ENCODE results near the gene CX3CR1.

DNA sequence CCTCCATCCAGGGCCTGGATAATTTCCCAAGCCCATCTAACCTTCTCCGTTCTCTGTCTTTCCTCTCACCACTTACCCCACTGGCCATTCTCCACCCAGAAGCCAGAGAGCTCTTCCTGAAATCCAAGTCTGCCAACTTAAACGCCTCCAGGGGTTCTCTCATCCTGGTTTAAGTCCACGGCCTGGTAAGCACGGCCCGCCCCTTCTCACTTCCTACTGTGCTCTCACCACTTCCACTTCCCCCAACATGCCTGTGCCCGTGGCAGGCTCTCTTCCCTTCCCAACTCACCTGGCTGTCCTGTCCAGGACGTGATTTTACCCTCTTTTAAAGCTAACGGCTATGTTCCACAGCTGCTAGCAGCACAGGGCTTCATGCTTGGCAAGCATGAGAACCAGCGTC, 1.7 kb upstream of the CX3CR1 start:
- TF ChIP-seq, protein P1, sequence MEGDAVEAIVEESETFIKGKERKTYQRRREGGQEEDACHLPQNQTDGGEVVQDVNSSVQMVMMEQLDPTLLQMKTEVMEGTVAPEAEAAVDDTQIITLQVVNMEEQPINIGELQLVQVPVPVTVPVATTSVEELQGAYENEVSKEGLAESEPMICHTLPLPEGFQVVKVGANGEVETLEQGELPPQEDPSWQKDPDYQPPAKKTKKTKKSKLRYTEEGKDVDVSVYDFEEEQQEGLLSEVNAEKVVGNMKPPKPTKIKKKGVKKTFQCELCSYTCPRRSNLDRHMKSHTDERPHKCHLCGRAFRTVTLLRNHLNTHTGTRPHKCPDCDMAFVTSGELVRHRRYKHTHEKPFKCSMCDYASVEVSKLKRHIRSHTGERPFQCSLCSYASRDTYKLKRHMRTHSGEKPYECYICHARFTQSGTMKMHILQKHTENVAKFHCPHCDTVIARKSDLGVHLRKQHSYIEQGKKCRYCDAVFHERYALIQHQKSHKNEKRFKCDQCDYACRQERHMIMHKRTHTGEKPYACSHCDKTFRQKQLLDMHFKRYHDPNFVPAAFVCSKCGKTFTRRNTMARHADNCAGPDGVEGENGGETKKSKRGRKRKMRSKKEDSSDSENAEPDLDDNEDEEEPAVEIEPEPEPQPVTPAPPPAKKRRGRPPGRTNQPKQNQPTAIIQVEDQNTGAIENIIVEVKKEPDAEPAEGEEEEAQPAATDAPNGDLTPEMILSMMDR (IDR thresholded peaks at IDR 0.05; ENCODE audit: insufficient read depth, low read depth, low read length) = no peak
- no peak for TF ChIP-seq EZH2 (IDR thresholded peaks at IDR 0.05; ENCODE audit: insufficient read depth, low read length)

All from astrocyte (in vitro differentiated cells and primary cell).